AG04450 (cell line): ENCODE results near the gene TMEM107. TPM values are rescaled to one million over a fixed set of nuclear protein-coding genes. Genes with fewer than 3 reads are reported as not detected.
A peak's percentile ranks its signal among the peaks of the same experiment; 100 is the strongest.

Experiments
- CTCF ChIA-PET: fragments of 300-600, 350-600 bp; formaldehyde crosslinking; extraction: SDS; loops from one replicate; lab custom pipeline; 2022; ENCODE audit warnings: antibody characterized with exemption, inconsistent platforms; lab: Charles Lee
- POLR2A ChIA-PET: fragments of 350-600 bp; formaldehyde crosslinking; extraction: SDS; loops from one replicate; lab custom pipeline; 2021; ENCODE audit warnings: antibody characterized with exemption, inconsistent platforms; lab: Yijun Ruan, JAX
- DNase-seq: peaks from one replicate; pipeline ENCODE4 v3.0.0-alpha.2; 2011; ENCODE audit warnings: low read depth, low spot score
- H3K27ac ChIP-seq: one replicate; pipeline ENCODE4 v1.5.1; 2012; ENCODE audit warnings: low read depth, low read length, control low read depth
- H3K27me3 ChIP-seq: one replicate; pipeline ENCODE4 v1.6.0; 2012; ENCODE audit warnings: low read length; ENCODE audit not compliant: control insufficient read depth, insufficient read depth
- H3K4me3 ChIP-seq: 2 replicates; pipeline ENCODE4 v1.5.1; 2011; ENCODE audit warnings: mild to moderate bottlenecking, low read depth, low read length, control low read depth
- H3K9me3 ChIP-seq: 2 replicates; pipeline ENCODE4 v1.5.1; 2012; ENCODE audit warnings: low read length; ENCODE audit not compliant: control insufficient read depth, insufficient read depth
- polyA plus RNA-seq: library from polyadenylated mRNA; depleted of rRNA; stranded (reverse); fragments of >200 nt; gene quantifications from 2 replicates; pipeline ENCODE4 v1.2.3, GENCODE V29; 2011
- TF ChIP-seq, protein P1 (sequence below): IDR thresholded peaks from 2 replicates; pipeline ENCODE4 v1.5.1; 2011; ENCODE audit warnings: low read depth, low read length, control low read depth, inconsistent platforms

The TMEM107 gene
- polyA plus RNA-seq, 1 experiment = 9.6 TPM

DNA sequence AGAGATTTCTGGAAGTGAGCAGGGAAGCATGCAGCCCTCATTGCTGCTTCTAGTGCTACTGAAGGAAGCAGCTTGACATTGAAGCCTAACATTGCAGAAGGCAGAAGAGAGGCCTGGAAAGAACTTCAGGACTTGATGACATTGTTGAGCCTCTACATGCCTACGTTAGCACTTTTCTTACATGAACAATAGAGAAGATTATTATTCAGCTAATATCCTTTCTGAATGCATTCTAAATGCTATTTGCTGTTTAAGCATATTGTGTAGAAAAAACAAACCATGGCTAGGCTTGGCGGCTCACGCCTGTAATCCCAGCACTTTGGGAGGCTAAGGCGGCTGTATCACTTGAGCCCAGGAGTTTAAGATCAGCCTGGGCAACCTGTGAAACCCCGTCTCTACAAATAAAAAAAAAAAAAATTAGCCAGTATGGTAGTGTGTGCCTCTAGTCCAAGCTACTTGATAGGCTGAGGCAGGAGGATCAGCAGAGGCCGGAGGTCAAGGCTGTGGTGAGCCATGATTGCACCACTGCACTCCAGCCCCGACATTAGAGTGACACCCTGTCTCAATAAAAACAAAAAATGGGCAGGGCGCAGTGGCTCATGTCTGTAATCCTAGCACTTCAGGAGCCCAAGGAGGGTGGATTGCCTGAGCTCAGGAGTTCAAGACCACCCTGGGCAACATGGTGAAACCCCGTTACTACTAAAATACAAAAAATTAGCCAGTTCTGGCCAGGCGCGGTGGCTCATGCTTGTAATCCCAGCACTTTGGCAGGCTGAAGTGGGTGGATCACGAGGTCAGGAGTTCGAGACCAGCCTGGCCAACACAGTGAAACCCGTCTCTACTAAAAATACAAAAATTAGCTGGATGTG lies 36.4 kb upstream of the TMEM107 start:
- TF ChIP-seq, protein P1, sequence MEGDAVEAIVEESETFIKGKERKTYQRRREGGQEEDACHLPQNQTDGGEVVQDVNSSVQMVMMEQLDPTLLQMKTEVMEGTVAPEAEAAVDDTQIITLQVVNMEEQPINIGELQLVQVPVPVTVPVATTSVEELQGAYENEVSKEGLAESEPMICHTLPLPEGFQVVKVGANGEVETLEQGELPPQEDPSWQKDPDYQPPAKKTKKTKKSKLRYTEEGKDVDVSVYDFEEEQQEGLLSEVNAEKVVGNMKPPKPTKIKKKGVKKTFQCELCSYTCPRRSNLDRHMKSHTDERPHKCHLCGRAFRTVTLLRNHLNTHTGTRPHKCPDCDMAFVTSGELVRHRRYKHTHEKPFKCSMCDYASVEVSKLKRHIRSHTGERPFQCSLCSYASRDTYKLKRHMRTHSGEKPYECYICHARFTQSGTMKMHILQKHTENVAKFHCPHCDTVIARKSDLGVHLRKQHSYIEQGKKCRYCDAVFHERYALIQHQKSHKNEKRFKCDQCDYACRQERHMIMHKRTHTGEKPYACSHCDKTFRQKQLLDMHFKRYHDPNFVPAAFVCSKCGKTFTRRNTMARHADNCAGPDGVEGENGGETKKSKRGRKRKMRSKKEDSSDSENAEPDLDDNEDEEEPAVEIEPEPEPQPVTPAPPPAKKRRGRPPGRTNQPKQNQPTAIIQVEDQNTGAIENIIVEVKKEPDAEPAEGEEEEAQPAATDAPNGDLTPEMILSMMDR = no peak
- Histone ChIP-seq H3K4me3 (no peak overlapping the region), H3K27ac (no peak overlapping the region), H3K27me3 (no peaks in the 10 kb centered on the region), H3K9me3 (no peaks in the 10 kb centered on the region; the same call in 1 of the 2 replicates)
- ChIA-PET CTCF (no interaction called here), POLR2A (interaction anchor here (1.1 kb wide), 1 partner anchor 19 kb away, joined by 4 read pairs; no protein-coding TSS in a partner anchor)
- DNase-seq = no peak

DNA sequence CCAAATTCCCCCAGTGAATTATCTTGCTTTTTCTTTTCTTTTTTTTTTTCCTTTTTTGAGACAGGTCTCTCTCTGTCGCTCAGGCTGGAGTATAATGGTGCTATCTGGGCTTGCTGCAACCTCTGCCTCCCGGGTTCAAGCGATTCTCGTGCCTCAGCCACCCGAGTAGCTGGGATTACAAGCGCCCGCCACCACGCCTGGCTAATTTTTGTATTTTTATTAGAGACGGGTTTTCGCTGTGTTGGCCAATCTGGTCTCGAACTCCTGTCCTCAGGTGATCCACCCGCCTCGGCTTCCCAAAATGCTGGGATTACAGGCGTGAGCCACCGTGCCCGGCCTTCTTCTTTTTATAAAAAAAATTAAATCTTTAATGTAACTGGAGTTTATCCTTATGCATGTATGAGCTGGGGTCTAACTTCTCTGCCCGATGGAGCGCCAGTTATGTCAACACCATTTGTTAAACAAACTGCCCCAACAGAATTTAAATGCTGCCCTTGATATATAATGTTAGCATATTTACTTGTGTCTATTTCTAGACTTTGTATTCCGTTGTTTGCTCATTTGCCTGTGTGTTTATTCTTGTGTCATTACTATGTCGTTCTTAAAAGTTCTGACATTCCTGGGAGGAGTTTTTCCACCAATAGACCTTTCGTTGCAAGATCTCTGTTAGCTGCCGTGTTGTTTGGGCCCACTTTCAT lies 34.7 kb upstream of the TMEM107 start:
- peak overlapping the region; percentile 87 for H3K4me3 ChIP-seq
- no peak for DNase-seq
- H3K27me3 ChIP-seq = no peaks in the 10 kb centered on the region
- TF ChIP-seq, protein P1 = no peak
- H3K9me3 ChIP-seq = no peaks in the 10 kb centered on the region; the same call in 1 of the 2 replicates
- H3K27ac ChIP-seq = peak overlapping the region; percentile 78
- POLR2A ChIA-PET = interaction anchor here (0.5 to 1.9 kb wide), 14 partner anchors 11 to 807 kb away, joined by 3 to 9 read pairs (median 4); partner anchors contain the start of gene BORCS6
- CTCF ChIA-PET = interaction anchor here (0.7 to 1.0 kb wide), 2 partner anchors 90 to 751 kb away, joined by 3 to 4 read pairs; no protein-coding TSS in a partner anchor

DNA sequence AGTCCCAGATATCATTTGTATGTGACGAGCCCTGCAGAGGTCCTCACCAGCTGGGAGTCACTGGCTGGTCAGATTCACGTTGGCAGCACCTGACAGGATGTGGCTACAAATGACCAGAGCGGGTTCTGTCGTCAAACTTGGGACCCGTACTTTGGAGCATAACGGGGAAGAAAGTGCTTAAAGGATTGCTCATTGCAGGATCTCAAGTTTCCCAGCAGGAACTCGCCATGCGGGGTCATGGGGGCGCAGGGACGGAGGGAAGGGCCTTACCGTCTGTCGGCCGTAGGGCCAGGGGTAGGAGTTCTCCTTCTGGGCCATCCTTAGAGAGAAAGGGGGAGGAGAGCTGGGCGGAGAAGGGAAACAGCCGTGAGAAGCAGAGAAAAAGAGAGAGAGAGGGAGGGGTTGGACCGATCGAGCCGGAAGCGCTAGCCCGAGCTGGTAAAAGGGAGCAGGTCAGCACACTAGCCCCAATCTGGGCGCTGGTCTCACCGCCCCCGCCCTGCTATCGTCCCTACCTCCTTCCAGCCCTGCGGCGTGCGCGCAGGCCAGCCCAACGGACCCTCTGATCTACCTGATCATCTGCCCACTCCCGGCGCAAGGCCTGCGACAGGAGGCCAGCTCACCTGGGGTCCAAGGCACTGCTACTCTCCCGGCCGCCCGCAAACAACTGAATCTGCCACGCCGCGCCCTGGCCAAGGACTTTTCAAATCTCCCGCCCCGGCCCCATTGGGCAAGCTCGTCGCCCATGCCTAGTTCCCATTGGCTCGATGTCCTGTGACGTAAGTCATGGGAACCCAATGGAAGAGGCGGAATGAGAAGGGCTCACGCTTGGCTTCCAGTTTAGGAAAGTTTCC lies 34.0 kb upstream of the TMEM107 start, which contains the start of gene AURKB:
TSS of gene AURKB (minus strand) at position 669 of the 854 bp plus-strand sequence. CDS start at position 318, 351 bp downstream.
- H3K27me3 ChIP-seq = no peaks in the 10 kb centered on the region
- no peaks in the 10 kb centered on the region; the same call in 1 of the 2 replicates for H3K9me3 ChIP-seq
- TF ChIP-seq, protein P1 = no peak
- DNase-seq = peak; percentile 93
- peak within 1 kb of the TSS; percentile 78 for H3K27ac ChIP-seq
- ChIA-PET POLR2A (interaction anchor here (0.5 to 1.9 kb wide), 15 partner anchors 11 to 806 kb away, joined by 3 to 9 read pairs (median 4); partner anchors contain the start of gene BORCS6), CTCF (interaction anchor here (0.7 to 1.0 kb wide), 2 partner anchors 91 to 750 kb away, joined by 3 to 4 read pairs; no protein-coding TSS in a partner anchor)
- H3K4me3 ChIP-seq = peak within 1 kb of the TSS; percentile 87

DNA sequence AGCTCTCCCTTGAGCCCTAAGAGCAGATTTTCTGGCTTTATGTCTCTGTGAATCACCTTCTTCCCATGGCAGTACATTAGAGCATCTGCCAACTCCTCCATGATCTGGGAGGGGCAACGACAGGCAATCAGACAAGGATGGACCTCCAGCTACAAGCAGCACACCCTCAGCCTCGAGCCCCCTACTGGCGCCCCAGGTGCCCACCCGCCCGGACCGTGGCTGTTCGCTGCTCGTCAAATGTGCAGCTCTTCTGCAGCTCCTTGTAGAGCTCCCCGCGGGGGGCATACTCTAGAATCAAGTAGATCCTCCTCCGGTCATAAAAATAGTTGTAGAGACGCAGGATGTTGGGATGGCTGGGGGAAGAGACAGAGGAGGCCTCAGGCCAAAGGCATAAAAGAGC lies 30.4 kb upstream of the TMEM107 start:
- H3K27me3 ChIP-seq = no peaks in the 10 kb centered on the region
- TF ChIP-seq, protein P1 = no peak
- CTCF ChIA-PET = no interaction called here
- no peak overlapping the region for H3K27ac ChIP-seq
- H3K9me3 ChIP-seq = no peaks in the 10 kb centered on the region; the same call in 1 of the 2 replicates
- no peak for DNase-seq
- H3K4me3 ChIP-seq = no peak overlapping the region
- POLR2A ChIA-PET = interaction anchor here (0.7 kb wide), 1 partner anchor 16 kb away, joined by 3 read pairs; the partner anchor contains the start of gene BORCS6
